Measurements from ENCODE around the gene RPAP3.

GRCh38 chr12:47652521-47653234 lies 53.2 kb downstream of the RPAP3 start:
- TF ChIP-seq CTCF (IDR thresholded peaks at IDR 0.05) = no peak
- TF ChIP-seq POLR2A (IDR thresholded peaks at IDR 0.05) = no peak
- no peak for TF ChIP-seq EP300 (IDR thresholded peaks at IDR 0.05)
